ENCODE results near the gene AFAP1L1.

AFAP1L1 gene

GRCh38 chr5:149379177-149379761 lies 107.6 kb downstream of the AFAP1L1 start, which contains the start of gene IL17B:
Gene IL17B, minus strand, starts transcription at chr5:149379292. Its CDS starts 67 bp downstream, at chr5:149379225.
- DNase-seq (ENCODE audit: low spot score): no peak
- no peak for TF ChIP-seq CTCF (IDR thresholded peaks at IDR 0.05; ENCODE audit: extremely low read depth, missing control alignments)

DNA sequence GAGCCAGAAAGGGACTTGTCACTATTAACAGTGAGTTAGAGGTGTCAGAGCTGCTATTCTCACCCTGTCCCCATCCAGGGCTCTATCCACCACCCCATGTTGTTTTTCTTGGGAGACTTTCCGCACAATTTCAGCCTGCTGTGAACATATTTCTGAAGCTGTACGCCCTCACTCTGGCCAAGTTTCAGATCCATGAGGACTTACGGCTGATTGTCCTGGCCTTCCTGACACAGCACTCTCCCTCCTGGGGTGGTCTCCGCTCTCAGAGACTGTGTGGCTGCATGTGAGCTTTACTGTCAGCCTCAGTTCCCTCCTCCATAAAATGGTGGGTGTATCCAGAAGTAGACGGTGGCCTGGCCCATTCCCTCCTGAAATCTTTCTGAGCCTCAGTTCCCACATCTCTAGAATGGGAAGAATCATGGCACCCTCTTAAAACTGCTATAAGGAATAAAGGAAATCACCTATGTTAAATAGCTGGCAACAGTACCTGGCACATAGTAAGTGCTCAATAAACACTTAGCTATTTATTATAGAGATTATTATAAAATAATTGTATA lies 108.2 kb downstream of the AFAP1L1 start:
- TF ChIP-seq CTCF (IDR thresholded peaks at IDR 0.05; ENCODE audit: extremely low read depth, missing control alignments): no peak
- no peak for DNase-seq (ENCODE audit: low spot score)

DNA sequence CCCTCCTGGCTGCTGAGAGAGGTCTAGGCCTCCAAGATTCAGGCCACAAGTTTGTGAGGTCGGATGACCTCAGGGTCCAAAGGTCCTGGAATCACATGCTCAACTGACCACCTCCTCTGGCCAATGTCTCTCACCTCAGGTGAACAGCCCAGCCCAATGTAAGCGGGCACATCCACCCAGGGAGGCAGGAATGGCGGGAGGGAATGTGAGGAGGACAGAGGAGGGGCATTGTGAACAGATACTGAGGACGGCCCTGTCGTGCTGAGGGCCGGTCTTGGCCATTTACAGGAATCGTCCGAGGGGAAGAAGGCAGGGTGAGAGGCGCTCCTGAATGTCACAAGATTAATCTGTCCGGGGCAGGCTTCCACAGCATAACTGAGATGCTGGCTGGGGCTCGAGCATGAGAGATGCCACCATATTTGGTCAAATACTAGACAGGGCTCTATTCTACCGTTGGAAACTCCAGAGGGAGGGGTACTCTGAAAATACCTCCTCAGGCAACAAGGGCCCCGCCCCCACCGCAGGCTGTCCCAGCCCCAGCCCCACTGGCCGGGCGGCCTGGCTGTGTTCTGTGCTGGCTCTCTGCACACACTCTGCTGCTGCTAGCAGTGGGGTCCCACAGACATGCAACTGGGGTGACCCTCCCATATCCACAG lies 108.9 kb downstream of the AFAP1L1 start:
- TF ChIP-seq CTCF (IDR thresholded peaks at IDR 0.05; ENCODE audit: extremely low read depth, missing control alignments): no peak
- DNase-seq (ENCODE audit: low spot score): no peak

GRCh38 chr5:149381261-149381985 lies 109.8 kb downstream of the AFAP1L1 start:
- no peak for TF ChIP-seq CTCF (IDR thresholded peaks at IDR 0.05; ENCODE audit: extremely low read depth, missing control alignments)
- DNase-seq (ENCODE audit: low spot score): no peak

DNA sequence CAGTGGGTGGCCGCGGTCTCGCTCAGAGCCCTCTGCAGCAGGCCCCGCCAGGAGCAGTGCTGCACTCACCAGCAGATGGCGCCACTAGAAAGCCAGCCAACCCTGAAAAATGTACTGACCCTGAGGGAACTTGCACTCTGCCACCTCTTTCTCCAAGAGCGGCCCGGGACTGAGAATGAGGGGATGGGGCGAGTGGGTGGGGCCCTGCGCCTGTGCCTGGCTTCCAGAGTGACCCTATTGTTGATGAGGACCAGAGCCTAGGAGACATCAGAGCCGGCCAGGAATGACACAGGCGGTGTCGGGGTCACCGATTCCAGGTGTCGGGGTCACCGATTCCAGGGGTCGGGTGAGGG lies 110.3 kb downstream of the AFAP1L1 start:
- peak; percentile 86 for TF ChIP-seq CTCF (IDR thresholded peaks at IDR 0.05; ENCODE audit: extremely low read depth, missing control alignments)
- DNase-seq (ENCODE audit: low spot score): peak; percentile 91

DNA sequence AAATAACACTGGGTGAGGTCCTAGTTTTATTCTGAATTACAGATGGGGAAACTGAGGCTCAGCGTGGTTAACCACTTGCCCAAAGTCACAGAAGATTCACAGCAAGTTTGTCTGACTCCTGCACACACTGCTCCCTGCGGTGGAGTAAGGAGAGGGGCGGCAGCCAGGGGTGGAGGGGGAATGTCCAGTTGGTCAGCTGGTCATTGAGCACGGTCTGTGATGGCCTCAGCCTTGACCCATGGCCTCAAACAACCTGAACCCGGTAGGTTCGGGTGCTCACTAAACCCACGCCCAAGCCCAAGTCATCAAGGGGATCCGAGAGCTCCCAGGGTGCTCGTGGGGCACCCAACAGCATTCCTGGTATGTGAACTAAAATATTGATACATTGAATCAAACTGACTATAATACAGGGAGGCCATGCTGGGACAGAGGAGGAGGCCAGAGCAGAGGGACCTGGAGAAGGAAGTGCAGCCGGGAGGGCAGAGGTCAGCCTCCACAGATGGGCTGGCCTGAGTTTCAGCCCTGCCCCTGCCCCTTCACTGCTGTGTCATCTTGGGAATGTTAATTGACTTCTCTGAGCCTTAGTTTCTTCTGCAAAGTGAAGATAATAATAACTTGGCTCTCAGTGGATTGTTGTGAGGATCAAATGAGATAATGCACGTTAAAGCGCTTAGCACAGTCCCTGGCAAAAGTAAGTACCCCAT lies 111.0 kb downstream of the AFAP1L1 start:
- no peak for TF ChIP-seq CTCF (IDR thresholded peaks at IDR 0.05; ENCODE audit: extremely low read depth, missing control alignments)
- DNase-seq (ENCODE audit: low spot score): no peak
